HG03135 (cell line): ENCODE results near the gene MYO1B.

Experiments
- ATAC-seq: cut with Tn5 transposase; IDR thresholded peaks from one replicate; pipeline ENCODE4 v1.9.1; 2021; ENCODE audit warnings: mild to moderate bottlenecking, moderate library complexity; ENCODE audit not compliant: unreplicated experiment

MYO1B gene

GRCh38 chr2:191257934-191258333, 12.7 kb downstream of the MYO1B start:
- no peak for ATAC-seq

- no peak for ATAC-seq
Measured at GRCh38 chr2:191258996-191259395, 13.8 kb downstream of the MYO1B start.

- ATAC-seq: no peak
Measured at GRCh38 chr2:191262436-191262835, 17.2 kb downstream of the MYO1B start.

- ATAC-seq: no peak
Measured at GRCh38 chr2:191263050-191263449, 17.8 kb downstream of the MYO1B start.

GRCh38 chr2:191264647-191265081, 19.5 kb downstream of the MYO1B start:
- no peak for ATAC-seq

- ATAC-seq: no peak
Measured at GRCh38 chr2:191265311-191266170, 20.3 kb downstream of the MYO1B start.

GRCh38 chr2:191266201-191266600, 21.0 kb downstream of the MYO1B start:
- ATAC-seq: no peak

- ATAC-seq: no peak
Measured at GRCh38 chr2:191268596-191268995, 23.4 kb downstream of the MYO1B start.

GRCh38 chr2:191270306-191271161, 25.3 kb downstream of the MYO1B start:
- ATAC-seq: no peak

GRCh38 chr2:191272064-191272463, 26.9 kb downstream of the MYO1B start:
- ATAC-seq: no peak

- ATAC-seq: no peak
Measured at GRCh38 chr2:191274413-191274815, 29.2 kb downstream of the MYO1B start.

- ATAC-seq: no peak
Measured at GRCh38 chr2:191276792-191277465, 31.7 kb downstream of the MYO1B start.

- no peak for ATAC-seq
Measured at GRCh38 chr2:191280290-191280689, 35.1 kb downstream of the MYO1B start.

- no peak for ATAC-seq
Measured at GRCh38 chr2:191280834-191281756, 35.9 kb downstream of the MYO1B start.

- ATAC-seq: no peak
Measured at GRCh38 chr2:191285252-191285651, 40.0 kb downstream of the MYO1B start.

GRCh38 chr2:191287820-191288219, 42.6 kb downstream of the MYO1B start:
- no peak for ATAC-seq

GRCh38 chr2:191289049-191289448, 43.8 kb downstream of the MYO1B start:
- ATAC-seq: no peak

GRCh38 chr2:191291471-191291870, 46.3 kb downstream of the MYO1B start:
- no peak for ATAC-seq

GRCh38 chr2:191292869-191293268, 47.7 kb downstream of the MYO1B start:
- no peak for ATAC-seq

- no peak for ATAC-seq
Measured at GRCh38 chr2:191295088-191295487, 49.9 kb downstream of the MYO1B start.
